HG02852 (cell line): ENCODE results near the gene DGKD.

ENCODE experiments used
- ATAC-seq: cut with Tn5 transposase; IDR thresholded peaks from one replicate; pipeline ENCODE4 v1.9.1; 2021; ENCODE audit warnings: mild to moderate bottlenecking, moderate library complexity; ENCODE audit not compliant: unreplicated experiment

DGKD gene

GRCh38 chr2:233424154-233424951 lies 70.1 kb downstream of the DGKD start:
- no peak for ATAC-seq

GRCh38 chr2:233426619-233427342 lies 72.5 kb downstream of the DGKD start:
- ATAC-seq: no peak

DNA sequence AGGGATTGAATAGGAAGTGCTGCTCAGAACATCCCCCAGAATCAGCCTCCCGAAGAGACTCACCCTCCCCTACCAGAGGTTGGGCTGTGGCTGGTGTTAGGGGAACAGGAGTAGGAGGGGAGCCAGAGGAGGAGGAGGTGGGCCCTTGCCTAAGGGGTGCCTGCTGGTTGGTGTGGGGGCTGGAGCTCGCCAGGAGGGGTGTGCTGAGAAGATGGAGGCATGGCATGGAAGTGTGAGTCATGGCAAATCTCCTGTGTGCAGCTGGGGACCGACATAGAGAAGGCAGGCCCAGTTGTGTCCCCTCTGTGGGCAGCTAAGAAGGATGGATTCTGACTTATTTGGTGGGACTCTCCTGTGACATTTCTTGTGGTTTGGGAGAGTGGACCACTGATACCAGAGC lies 73.7 kb downstream of the DGKD start:
- no peak for ATAC-seq

DNA sequence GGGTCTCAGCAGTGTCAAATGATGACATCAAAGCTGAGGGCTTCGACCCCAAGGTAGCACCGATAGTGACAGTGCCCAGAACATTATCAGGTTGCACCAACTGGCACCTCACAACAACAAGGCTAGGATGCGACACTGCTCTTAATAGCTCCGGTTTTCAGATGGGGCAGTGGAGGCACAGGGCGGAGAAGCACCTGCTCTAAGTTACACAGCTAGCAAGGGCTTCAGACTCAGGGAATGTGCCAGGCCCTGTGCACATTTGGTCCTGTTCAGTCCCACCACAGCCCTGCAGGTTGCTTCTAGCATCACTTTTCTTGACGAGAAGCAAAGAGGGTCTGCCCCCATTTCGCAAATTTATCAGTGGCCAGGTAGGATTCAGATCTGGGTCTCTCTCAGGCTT lies 74.1 kb downstream of the DGKD start:
- no peak for ATAC-seq

DNA sequence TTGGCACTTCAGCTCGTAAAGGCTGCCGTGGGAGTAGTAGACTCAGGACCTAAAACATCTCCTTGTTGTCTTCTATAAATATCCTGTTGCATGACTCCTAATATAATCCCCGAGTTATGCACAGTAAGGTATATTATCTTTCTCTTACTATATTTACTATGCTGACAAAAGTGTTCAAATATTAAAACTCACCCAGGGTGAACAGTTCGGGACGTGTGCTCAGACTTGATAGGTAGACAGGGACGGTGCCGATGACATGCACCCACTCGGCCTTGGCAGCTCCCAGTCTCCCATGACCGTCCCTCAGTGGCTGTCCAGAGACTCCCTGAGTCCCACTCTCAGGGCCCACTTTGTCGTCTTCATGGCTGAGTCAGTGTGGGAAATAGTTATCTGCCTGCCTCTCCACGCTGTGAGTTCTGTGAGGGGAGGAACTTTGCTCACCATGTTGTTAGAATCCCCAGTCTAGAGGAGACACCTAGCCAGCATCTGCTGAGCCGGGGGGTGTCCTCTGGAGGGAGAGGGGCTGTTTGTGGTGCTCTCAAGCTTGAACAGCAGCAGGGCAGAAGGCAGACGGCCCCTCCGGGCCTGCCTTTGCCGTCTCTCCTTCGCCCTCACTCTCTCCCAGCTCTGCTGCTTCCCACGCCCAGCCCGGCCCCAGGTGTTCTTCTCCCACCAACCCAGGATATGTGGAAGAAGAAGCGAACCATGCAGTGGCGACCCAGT lies 75.0 kb downstream of the DGKD start:
- ATAC-seq: no peak

DNA sequence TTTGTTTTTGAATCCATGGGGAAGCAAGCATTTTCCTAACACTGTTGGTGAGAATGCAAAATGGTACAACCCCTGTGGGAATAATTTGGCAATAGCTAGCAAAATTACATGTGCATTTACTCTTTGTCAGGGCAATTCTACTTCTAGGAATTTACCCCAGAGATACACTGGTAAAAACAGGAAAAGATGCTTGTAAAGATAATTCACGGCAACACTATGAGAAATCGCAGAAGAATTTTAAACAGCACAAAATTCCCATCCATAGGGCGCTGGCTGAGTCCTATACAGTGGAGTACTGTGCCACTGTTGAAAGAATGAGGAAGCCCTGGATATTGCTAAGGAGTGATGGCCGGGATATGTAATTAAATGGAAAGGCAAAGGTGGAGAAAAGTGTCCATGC lies 75.8 kb downstream of the DGKD start:
- ATAC-seq: no peak

- ATAC-seq: no peak
Observed at GRCh38 chr2:233430651-233431050, 76.4 kb downstream of the DGKD start.

DNA sequence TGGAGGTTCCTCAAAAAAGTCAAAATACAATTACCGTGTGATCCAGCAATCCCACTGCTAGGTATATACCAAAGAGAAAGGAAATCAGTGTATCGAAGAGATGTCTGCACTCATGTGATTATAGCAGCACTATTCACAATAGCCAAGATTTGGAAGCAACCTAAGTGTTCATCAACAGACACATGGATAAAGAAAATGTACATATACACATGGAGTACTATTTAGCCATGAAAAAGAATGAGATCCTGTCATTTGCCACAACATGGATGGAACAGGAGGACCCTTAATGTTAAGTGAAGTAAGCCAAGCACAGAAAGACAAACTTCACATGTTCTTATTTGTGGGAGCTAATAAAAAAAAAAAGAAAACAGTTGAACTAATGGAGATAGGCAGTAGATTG lies 78.7 kb downstream of the DGKD start:
- ATAC-seq: no peak

DNA sequence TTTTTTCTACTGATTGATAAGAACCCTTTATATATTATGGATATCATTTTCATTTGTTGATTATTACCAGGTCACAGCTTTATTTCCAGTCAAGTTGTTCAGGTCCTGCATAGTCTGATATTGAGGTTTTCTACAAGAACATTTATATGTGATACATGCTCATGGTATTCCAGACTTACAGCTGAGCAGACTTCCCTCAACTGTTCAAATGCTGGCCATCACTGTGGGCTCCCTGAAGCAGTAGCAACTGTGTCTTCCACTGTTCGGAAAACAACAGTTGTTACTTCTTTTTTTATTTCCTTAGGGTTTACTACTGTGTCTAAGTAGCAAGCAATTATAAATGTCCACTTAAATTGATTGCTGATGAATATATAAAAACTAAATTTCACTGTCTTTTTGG lies 79.5 kb downstream of the DGKD start:
- no peak for ATAC-seq

DNA sequence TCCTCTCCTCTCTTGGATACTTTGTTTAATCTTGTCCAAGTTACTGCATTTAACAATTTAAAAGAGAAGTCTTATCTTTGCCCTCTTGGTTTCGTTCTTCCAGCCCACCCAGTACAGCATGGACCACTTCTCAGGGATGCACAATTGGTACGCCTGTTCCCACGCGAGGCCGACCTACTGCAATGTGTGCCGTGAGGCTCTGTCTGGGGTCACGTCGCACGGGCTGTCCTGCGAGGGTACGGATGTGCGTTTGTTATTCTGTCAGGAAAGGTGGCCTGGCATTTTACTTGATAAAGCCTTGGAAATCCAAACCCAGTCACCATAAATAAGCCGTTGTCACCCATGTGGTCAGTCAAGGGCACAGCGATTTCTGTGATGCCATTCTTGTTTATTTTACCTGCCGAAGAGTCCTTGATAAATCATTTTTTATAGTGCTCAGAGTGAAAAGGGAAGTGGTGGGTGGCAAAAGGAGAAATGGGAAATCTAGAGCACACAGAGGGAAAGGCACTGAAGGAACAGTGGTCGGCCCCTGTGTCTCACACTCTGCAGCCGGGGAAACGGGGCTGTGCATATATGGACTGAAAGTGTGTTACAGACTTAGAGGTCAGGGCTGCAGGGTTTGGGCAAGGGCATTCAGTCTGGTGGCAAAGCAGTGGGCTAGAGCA lies 80.5 kb downstream of the DGKD start:
- ATAC-seq: no peak

DNA sequence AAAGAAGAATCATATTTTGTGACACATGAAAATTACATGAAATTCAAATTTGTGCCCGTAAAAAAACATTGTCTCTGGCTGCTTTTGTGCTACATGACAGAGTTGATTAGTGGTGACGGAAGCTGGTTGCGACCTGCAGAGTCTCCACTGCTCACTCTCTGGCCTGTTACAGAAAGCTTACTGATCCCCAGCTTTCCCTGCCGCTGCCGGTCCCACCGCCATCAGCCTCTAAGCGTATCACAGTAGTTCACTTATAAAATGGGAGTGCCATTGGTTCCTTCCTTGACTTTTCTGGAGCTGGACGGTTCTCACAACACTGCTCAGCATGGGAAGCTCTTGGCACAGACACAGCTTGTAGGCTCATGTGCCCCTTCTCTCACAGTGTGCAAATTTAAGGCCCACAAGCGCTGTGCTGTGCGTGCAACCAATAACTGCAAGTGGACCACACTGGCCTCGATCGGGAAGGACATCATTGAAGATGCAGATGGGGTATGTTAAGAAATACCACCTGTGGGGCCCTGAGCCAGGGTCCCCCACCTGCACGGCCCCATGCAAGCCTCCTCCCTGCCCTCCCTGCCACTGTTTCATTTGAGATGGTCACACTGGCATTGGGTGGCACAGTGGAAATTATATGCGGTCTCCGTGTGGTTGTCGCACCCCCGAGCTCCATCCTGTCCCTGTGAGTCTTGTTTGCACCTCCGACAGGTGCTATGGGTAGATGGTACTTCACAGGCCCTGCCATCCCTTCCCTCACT lies 81.3 kb downstream of the DGKD start:
- ATAC-seq: no peak

DNA sequence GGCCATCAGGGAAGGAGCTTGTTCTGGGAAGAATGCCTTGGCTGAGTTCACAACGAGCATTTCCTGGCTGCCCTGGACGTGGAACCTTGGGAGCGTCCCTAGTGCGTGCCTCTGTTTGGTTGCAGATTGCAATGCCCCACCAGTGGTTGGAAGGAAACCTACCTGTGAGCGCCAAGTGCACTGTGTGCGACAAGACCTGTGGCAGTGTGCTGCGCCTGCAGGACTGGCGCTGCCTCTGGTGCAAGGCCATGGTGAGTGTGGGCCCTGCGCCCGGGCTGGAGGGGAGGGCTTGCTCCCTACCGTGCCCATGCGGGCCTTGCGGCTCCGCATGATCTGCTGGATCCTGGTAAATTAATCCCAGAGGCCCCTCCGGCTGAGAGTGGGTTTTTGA lies 81.9 kb downstream of the DGKD start:
- ATAC-seq: no peak

DNA sequence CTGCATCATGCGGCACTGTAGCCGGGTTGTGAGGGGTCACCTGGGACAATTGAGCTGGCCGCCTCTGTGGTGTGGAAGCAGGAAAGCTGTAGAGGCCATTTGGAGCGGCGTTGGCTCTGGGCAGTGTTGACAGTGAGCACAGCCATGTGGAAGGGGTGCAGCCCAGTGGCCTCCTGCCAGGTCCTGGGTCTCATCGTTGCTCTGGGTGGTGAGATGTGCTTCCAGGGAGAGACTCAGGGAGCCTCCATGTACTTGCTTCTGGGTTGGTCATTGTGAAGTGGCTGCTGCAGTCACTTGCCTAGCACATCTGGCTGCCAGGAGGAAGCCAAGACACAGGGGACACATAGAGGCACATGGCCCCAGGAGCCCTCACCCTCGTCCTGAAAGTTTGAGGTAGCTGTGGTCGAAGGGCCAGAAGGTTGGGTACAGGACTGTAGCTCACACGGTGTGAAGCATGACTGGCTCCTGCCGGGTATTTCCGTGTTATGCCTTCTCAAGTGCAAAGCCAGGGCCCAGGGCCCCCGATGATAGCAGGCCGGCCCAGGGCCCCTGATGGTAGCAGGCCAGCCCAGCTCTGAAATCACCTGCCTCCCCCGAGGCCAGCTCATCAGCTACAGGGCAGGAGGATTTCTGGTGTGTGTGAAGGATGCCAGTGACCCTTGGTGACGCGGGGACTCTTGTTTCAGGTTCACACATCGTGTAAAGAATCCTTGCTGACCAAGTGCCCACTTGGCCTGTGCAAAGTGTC lies 82.6 kb downstream of the DGKD start:
- no peak for ATAC-seq

- ATAC-seq: no peak
Observed at GRCh38 chr2:233437439-233437955, 83.2 kb downstream of the DGKD start.

- no peak for ATAC-seq
Observed at GRCh38 chr2:233438573-233439147, 84.4 kb downstream of the DGKD start.

- no peak for ATAC-seq
Observed at GRCh38 chr2:233439191-233439590, 84.9 kb downstream of the DGKD start.

DNA sequence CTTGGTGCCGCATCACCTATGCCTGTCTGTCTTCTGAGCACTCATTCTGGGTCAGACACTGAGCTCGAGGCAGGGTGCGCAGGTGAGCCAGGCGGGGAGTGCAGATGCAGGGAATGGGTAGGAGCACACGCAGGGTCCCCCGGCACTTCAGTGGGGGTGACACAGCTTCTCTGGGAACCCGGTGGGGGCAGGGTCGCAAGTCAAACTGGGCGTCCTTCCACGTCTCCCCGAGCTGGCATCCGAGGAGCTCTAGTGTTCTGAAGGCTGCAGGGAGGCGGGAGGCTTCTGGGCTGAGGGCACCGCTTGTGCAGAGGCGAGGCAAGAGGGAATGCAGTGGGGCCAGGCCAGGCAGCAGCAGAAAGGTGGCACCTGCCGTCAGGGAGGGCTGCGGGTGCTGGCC lies 86.0 kb downstream of the DGKD start:
- ATAC-seq: no peak

GRCh38 chr2:233440714-233441113 lies 86.4 kb downstream of the DGKD start:
- ATAC-seq: no peak
